GM20000 (cell line): Measurements from ENCODE around the gene ACLY.

Experiments used
- DNase-seq: peaks from one replicate; pipeline ENCODE4 v3.0.0; 2012; ENCODE audit warnings: low spot score
- CTCF ChIP-seq: IDR thresholded peaks from 2 replicates; pipeline ENCODE4 v1.5.1; 2012; ENCODE audit warnings: mild to moderate bottlenecking, control low read depth; ENCODE audit errors: extremely low read depth, missing control alignments

Gene ACLY

GRCh38 chr17:41907185-41907556 lies 11.6 kb downstream of the ACLY start:
- no peak for TF ChIP-seq CTCF
- DNase-seq, result no peak

- no peak for DNase-seq
- TF ChIP-seq CTCF, result no peak
These were observed 12.1 kb downstream of the ACLY start for GRCh38 chr17:41906465-41907184.

GRCh38 chr17:41905172-41905571 lies 13.6 kb downstream of the ACLY start:
- TF ChIP-seq CTCF, result no peak
- DNase-seq, result no peak

- no peak for DNase-seq
- no peak for TF ChIP-seq CTCF
These were observed 14.4 kb downstream of the ACLY start for GRCh38 chr17:41904242-41904841.

GRCh38 chr17:41901646-41902045 lies 17.1 kb downstream of the ACLY start:
- no peak for DNase-seq
- no peak for TF ChIP-seq CTCF

GRCh38 chr17:41896726-41897125 lies 22.0 kb downstream of the ACLY start:
- TF ChIP-seq CTCF, result no peak
- DNase-seq, result no peak

- DNase-seq, result no peak
- TF ChIP-seq CTCF, result no peak
These were observed 23.1 kb downstream of the ACLY start for GRCh38 chr17:41895617-41896016.
